PFSK-1 (cell line): ENCODE results near the gene ARHGAP9.

Experiments
- FOXP2 ChIP-seq: optimal IDR thresholded peaks from 2 replicates; pipeline ENCODE3; 2011; ENCODE audit warnings: borderline replicate concordance, control low read depth, inconsistent platforms; ENCODE audit not compliant: insufficient read depth; ENCODE audit errors: extremely low read length, extremely low read depth
- TAF1 ChIP-seq: IDR thresholded peaks from 2 replicates; pipeline ENCODE4 v1.6.1; 2012; ENCODE audit warnings: low read length, control low read depth, borderline replicate concordance; ENCODE audit not compliant: insufficient read depth

DNA sequence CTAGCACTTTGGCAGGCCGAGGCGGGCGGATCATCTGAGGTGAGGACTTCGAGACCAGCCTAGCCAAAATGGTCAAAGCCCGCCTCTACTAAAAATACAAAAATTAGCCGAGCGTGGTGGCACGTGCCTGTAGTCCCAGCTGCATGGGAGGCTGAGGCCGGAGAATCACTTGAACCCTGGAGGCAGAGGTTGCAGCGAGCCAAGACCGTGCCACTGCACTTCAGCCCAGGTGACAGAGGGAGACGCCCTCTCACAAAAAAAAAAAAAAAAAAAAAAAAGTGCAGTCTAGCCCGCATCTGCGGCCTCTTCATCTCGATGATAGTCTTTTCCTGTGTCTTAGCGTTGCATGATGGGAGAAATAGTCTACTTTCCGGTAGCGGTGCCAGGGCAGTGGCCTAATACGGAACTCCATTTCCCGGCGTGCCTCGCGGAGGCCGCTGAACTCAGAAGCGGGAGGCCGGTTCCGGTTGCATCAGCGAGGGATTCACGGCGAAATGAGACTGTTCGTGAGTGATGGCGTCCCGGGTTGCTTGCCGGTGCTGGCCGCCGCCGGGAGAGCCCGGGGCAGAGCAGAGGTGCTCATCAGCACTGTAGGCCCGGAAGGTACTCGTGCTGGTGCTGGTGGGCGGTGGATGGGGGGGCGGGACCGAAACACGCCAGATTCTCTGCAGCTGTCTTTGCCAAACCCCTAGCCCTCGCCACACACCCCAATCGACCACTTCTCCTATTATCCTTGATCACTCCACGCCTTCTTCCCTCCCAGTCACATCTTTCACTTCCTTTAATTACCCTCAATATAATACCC lies 8.1 kb upstream of the ARHGAP9 start, which contains the start of gene MARS1:
- TF ChIP-seq FOXP2, result peak; percentile 57
- TF ChIP-seq TAF1, result peak; percentile 76; the same call in 1 of the 2 replicates
